ENCODE measurements around the gene TMEM270. TPM values are rescaled to one million over a fixed set of nuclear protein-coding genes. Genes with fewer than 3 reads are reported as not detected.
A peak's percentile ranks its signal among the peaks of the same experiment; 100 is the strongest.
"Not testable (repeated sequence)": the region's sequence is repeated elsewhere in the genome, so short reads cannot be mapped to it uniquely, and the experiment has no call there.

TMEM270 gene
- polyA plus RNA-seq, 1 donor, result 0.10 TPM

DNA sequence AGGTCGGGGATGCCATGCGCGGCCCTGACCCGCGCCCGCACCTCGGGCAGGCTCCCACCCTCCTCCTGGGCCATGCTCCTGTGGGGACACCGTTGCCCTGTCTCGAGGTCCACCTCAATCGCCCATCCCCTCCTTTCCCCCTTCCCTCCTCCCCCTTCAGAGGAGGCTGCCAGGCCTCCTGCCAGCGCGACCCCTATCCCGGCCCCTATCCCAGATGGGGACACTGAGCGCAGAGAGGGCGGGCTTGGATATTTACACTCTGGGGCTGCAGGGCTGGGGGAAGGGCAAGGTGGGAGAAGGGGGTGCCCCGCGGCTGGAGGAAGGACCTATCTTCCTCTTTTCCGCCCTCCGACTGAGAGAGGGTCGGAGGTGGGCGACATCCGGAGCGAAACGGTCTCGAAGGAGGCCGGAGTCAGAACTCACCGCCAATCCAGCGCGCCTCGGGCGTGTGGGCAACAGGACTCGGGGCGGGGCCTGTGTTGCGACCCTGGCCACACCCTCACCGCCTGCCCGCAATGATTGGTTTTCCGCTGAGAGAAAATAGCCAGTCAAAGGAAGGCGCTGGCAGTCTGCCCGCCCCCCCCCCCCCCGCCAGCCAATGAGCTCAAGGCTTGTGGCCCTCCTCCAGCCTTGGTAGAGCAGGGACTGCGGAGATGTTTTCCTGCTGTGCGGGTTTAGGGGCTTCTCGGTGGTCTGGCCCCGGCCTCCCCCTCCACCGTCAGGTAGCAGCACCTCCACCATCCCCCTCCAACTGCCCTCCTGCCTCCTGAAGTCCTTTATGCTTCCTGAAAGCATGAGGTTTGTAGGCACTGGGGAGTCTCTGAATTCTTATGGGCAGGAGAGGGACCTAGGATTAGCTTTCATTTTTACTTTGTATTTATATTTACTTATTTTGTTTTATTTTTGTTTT, 18.6 kb upstream of the TMEM270 start, which contains the start of gene METTL27:
TSS of gene METTL27 (minus strand) at position 450 of the 910 bp plus-strand sequence. CDS start at position 74, 376 bp downstream.
- no peaks in the 10 kb centered on the region for H3K36me3 ChIP-seq (ENCODE audit: control insufficient read depth, insufficient read depth, low read length)
- H3K4me3 ChIP-seq (ENCODE audit: low read length), result peak within 1 kb of the TSS; percentile 80
- H3K27me3 ChIP-seq (ENCODE audit: control insufficient read depth, insufficient read depth, low read length), result no peaks in the 10 kb centered on the region
- H3K27ac ChIP-seq (ENCODE audit: low read length), result peak within 1 kb of the TSS; percentile 69
- H3K9me3 ChIP-seq (ENCODE audit: control insufficient read depth, low read depth, low read length), result no peaks in the 10 kb centered on the region
- no CpG with 5 or more reads among the region's 45 CpGs for WGBS (ENCODE audit: insufficient coverage, low lambda C conversion rate)
- peak; percentile 92 to 94 for DNase-seq
- peaks cover 10% of the 10 kb centered on the region for H3K4me1 ChIP-seq (ENCODE audit: control insufficient read depth, insufficient read depth, low read length)

DNA sequence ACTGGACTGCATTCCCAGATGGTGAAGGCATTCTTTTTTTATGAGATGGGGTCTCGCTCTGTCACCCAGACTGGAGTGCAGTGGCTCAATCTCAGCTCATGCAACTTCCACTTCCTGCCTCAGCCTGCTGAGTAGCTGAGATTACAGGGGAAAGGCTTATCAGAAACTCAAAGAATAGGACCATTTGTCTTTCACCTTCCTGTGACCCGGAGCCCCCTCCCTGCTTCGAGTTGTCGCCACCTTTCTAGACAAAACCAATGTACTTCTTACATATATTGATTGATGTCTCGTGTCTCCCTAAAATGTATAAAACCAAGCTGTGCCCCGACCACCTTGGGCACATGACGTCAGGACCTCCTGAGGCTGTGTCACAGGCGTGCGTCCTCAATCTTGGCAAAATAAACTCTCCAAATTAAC, 16.8 kb upstream of the TMEM270 start:
- 0% methylated on average over 1 of the region's 9 CpGs for WGBS (ENCODE audit: insufficient coverage, low lambda C conversion rate)

DNA sequence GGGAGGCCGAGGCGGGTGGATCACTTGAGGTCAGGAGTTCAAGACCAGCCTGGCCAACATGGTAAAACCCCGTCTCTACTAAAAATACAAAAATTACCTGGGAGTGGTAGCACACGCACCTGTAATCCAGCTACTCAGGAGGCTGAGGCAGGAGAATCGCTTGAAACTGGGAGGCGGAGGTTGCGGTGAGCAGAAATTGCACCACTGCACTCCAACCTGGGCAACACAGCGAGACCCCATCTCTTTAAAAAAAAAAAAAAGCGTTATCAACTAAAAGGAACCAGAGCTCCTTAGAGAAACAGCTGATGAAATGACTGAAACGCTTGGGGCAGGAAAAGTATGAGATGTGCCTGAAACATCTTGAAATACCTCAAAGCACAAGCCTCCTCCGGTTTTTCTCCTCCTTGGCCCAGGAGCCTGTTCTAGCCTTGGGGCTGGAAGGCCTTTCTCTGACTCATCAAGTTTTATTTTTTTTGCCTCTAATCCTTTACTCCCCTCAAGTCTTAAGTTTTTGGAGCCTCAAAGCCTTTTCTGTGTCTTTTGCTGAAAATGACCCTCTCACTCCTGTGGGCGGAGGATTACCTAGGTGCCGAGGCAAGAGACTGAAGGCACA, 16.0 kb upstream of the TMEM270 start:
- H3K4me3 ChIP-seq (ENCODE audit: low read length), result no peak overlapping the region
- no peaks in the 10 kb centered on the region for H3K9me3 ChIP-seq (ENCODE audit: control insufficient read depth, low read depth, low read length)
- no peak for DNase-seq
- 88% methylated on average over 5 of the region's 13 CpGs for WGBS (ENCODE audit: insufficient coverage, low lambda C conversion rate)
- peaks cover 21% of the 10 kb centered on the region for H3K4me1 ChIP-seq (ENCODE audit: control insufficient read depth, insufficient read depth, low read length)
- no peak overlapping the region for H3K27ac ChIP-seq (ENCODE audit: low read length)
- no peaks in the 10 kb centered on the region for H3K27me3 ChIP-seq (ENCODE audit: control insufficient read depth, insufficient read depth, low read length)
- H3K36me3 ChIP-seq (ENCODE audit: control insufficient read depth, insufficient read depth, low read length), result no peaks in the 10 kb centered on the region

More for the DNA sequence above, 16.8 kb upstream of the TMEM270 start:
- Histone ChIP-seq H3K9me3 (ENCODE audit: control insufficient read depth, low read depth, low read length) (no peaks in the 10 kb centered on the region), H3K4me1 (ENCODE audit: control insufficient read depth, insufficient read depth, low read length) (peaks cover 13% of the 10 kb centered on the region), H3K27me3 (ENCODE audit: control insufficient read depth, insufficient read depth, low read length) (no peaks in the 10 kb centered on the region), H3K4me3 (ENCODE audit: low read length) (no peak overlapping the region), H3K27ac (ENCODE audit: low read length) (no peak overlapping the region), H3K36me3 (ENCODE audit: control insufficient read depth, insufficient read depth, low read length) (no peaks in the 10 kb centered on the region)
- no peak for DNase-seq

DNA sequence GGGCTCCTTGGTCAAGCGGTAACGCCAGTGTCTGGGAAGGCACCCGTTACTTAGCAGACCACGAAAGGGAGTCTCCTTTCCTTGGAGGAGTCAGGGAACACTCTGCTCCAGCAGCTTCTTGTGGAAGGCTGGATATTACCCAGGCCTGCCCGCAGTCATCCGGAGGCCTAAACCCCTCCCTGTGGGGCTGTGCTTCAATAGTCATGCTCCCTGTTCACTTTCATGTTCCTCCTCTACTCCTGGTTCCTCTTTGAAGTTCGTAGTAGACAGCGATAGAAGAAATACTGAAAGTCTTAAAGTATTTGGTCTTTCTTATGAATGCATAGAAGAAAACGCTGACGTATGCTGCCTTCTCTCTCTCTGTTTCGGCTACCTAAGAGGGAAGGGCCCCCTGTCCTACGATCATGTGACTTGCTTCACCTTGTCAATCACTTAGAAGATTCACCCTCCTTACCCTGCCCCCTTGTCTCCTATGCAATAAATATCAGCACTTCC, 15.2 kb upstream of the TMEM270 start:
- not testable (repeated sequence) for H3K27me3 ChIP-seq (ENCODE audit: control insufficient read depth, insufficient read depth, low read length); H3K9me3 ChIP-seq (ENCODE audit: control insufficient read depth, low read depth, low read length); H3K27ac ChIP-seq (ENCODE audit: low read length); H3K4me3 ChIP-seq (ENCODE audit: low read length); H3K36me3 ChIP-seq (ENCODE audit: control insufficient read depth, insufficient read depth, low read length); DNase-seq
- no CpG with 5 or more reads among the region's 12 CpGs for WGBS (ENCODE audit: insufficient coverage, low lambda C conversion rate)
- peaks cover 27% of the 10 kb centered on the region for H3K4me1 ChIP-seq (ENCODE audit: control insufficient read depth, insufficient read depth, low read length)

DNA sequence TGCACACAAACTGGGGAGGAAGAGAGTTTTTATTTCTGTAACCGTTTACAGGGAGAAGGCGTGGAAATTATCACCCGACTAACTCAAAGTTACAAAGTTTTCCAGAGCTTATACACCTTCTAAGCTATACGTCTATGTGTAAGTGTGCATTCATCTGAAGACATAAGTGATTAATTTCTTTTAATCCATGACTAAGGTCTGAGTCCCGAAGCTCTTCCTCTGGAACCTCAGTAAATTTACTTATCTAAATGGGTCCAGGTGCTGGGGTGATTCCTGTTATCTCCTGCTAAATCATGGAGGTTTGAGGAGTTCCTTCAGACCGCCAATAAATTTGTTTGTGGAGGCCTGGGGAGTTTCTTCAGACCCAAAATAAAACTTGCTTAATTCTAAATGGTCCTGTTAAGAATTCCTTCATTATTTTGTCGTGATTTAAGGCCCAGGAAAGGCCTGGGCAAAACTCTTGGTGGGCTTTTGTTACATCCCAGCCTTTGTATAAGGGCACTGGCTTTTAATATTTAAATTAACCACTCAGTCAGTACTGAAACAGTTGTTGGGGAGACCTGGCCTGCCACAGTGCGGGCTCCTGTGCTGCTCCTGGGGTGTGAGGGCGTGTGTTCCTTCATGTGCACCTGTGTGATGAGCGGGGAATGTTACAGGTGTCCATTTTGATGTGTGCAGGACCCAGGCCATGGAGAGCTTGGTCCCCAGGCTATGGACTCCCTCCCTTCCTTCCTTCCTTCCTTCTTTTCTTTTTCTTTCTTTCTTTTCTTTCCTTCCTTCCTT, 12.8 kb upstream of the TMEM270 start:
- no peak overlapping the region for H3K4me3 ChIP-seq (ENCODE audit: low read length)
- no peak overlapping the region for H3K27ac ChIP-seq (ENCODE audit: low read length)
- WGBS (ENCODE audit: insufficient coverage, low lambda C conversion rate), result no CpG with 5 or more reads among the region's 10 CpGs
- H3K36me3 ChIP-seq (ENCODE audit: control insufficient read depth, insufficient read depth, low read length), result no peaks in the 10 kb centered on the region
- H3K9me3 ChIP-seq (ENCODE audit: control insufficient read depth, low read depth, low read length), result no peaks in the 10 kb centered on the region
- DNase-seq, result no peak
- peaks cover 33% of the 10 kb centered on the region for H3K4me1 ChIP-seq (ENCODE audit: control insufficient read depth, insufficient read depth, low read length)
- H3K27me3 ChIP-seq (ENCODE audit: control insufficient read depth, insufficient read depth, low read length), result no peaks in the 10 kb centered on the region

DNA sequence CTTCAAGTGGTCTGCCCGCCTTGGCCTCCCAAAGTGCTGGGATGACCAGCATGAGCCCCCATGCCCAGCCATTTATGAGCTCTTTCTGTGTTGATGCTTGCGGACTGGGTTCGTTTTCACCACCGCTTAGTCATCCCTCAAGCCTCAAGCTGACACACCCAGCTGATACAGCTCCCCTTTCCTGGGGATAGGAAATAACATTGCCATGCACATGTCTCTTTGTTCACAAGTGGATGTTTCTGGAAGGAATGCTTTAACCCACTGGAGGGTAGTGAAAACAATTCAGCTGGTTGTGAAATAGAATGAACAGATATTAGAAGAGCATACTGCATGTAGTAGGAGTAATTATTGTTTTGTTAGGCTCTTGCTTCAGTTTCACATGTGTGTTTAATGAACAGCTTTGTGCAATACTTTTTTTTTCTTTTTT, 10.2 kb upstream of the TMEM270 start:
- H3K9me3 ChIP-seq (ENCODE audit: control insufficient read depth, low read depth, low read length), result no peaks in the 10 kb centered on the region
- H3K27ac ChIP-seq (ENCODE audit: low read length), result peak overlapping the region; percentile 86
- H3K27me3 ChIP-seq (ENCODE audit: control insufficient read depth, insufficient read depth, low read length), result no peaks in the 10 kb centered on the region
- no CpG with 5 or more reads among the region's 4 CpGs for WGBS (ENCODE audit: insufficient coverage, low lambda C conversion rate)
- H3K4me3 ChIP-seq (ENCODE audit: low read length), result no peak overlapping the region
- peaks cover 33% of the 10 kb centered on the region for H3K4me1 ChIP-seq (ENCODE audit: control insufficient read depth, insufficient read depth, low read length)
- peak; percentile 80 to 89 for DNase-seq
- H3K36me3 ChIP-seq (ENCODE audit: control insufficient read depth, insufficient read depth, low read length), result no peaks in the 10 kb centered on the region

DNA sequence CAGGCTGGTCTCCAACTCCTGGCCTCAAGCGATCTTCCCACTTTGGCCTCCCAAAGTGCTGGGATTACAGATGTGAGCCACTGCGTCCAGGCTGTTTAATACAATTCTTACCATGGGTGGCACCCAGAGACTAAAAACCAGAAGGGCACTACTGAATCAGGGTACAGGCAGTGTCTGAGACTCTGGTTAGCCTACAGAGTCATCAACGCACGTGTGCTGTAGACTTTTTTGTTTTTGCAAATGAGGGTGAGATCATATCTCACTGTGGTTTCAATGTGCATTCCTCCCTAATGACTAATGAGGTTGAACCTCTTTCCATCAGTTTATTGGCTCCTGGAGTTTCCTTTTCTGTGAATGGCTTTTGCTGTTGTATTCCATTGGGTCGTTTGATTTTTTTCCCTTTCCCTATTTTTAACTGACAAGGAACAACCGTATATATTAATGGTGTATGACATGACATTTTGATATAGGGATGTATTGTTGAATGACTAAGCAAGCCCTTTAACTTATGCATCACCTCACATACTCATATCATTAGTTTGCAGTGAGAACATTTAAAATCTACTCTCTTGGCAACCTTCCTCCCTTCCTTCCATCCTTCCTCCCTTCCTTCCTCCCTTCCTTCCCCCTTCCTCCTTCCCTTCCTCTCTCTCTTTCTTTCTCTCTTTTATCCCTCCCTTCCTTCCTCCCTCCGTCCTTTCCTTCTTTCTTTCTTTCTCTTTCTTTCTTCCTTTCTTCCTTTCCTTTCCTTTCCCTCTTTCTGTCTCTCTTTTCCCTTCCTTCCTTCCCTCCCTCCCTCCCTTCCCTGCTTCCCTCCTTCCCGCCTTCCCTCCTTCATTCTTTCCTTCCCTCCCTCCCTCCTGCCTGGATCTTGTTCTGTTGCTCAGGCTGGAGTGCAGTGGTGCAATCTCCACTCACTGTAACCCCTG, 9.3 kb upstream of the TMEM270 start:
- H3K27ac ChIP-seq (ENCODE audit: low read length), result peak overlapping the region; percentile 86
- peaks cover 33% of the 10 kb centered on the region for H3K4me1 ChIP-seq (ENCODE audit: control insufficient read depth, insufficient read depth, low read length)
- no peaks in the 10 kb centered on the region for H3K36me3 ChIP-seq (ENCODE audit: control insufficient read depth, insufficient read depth, low read length)
- WGBS (ENCODE audit: insufficient coverage, low lambda C conversion rate), result 100% methylated on average over 1 of the region's 8 CpGs
- H3K9me3 ChIP-seq (ENCODE audit: control insufficient read depth, low read depth, low read length), result no peaks in the 10 kb centered on the region
- H3K27me3 ChIP-seq (ENCODE audit: control insufficient read depth, insufficient read depth, low read length), result no peaks in the 10 kb centered on the region
- no peak overlapping the region for H3K4me3 ChIP-seq (ENCODE audit: low read length)
- peak; percentile 82 to 90 for DNase-seq

DNA sequence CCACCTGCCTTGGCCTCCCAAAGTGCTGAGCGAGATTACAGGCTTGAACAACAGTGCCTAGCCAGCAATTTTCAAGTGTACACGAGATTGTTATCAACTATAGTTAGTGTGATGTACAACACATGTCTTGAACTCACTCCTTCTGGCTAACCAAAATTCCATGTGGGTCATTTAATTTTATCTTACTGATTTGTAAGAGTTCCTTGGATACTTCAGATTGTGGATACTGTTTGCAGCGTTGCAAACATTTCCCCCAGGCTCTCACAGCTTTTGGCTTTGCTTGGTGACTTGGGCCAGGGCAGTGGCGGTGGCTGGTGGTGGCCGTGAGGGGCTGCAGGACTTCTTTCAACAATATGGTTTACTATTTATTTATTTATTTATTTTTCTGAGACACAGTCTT, 8.5 kb upstream of the TMEM270 start:
- no peaks in the 10 kb centered on the region for H3K27me3 ChIP-seq (ENCODE audit: control insufficient read depth, insufficient read depth, low read length)
- WGBS (ENCODE audit: insufficient coverage, low lambda C conversion rate), result no CpG with 5 or more reads among the region's 5 CpGs
- DNase-seq, result no peak
- H3K36me3 ChIP-seq (ENCODE audit: control insufficient read depth, insufficient read depth, low read length), result no peaks in the 10 kb centered on the region
- no peak overlapping the region for H3K4me3 ChIP-seq (ENCODE audit: low read length)
- no peaks in the 10 kb centered on the region for H3K9me3 ChIP-seq (ENCODE audit: control insufficient read depth, low read depth, low read length)
- H3K27ac ChIP-seq (ENCODE audit: low read length), result peak overlapping the region; percentile 86
- H3K4me1 ChIP-seq (ENCODE audit: control insufficient read depth, insufficient read depth, low read length), result peaks cover 33% of the 10 kb centered on the region

DNA sequence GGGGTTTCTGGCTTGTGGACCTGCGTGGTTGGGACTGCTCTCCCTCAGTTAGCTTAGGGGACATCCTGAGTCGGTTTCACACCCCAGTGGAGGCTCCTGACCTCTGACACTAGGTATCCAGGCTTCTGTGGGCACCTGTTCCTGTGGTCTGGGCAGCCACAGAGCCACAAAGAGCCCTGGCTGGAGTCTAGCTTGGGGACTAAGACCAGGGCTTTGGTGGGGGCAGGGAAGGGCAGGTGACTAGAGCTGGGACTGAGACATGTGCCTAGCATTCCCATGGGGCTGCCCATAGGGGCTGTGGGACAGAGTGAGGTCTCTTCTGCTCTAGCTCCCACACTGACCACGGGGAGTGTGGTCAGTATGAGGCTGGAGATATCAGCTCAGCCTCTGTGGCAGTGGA, 4.0 kb upstream of the TMEM270 start:
- no peak for DNase-seq
- WGBS (ENCODE audit: insufficient coverage, low lambda C conversion rate), result no CpG with 5 or more reads among the region's 3 CpGs
- no peak overlapping the region for H3K4me3 ChIP-seq (ENCODE audit: low read length)
- H3K36me3 ChIP-seq (ENCODE audit: control insufficient read depth, insufficient read depth, low read length), result no peaks in the 10 kb centered on the region
- H3K4me1 ChIP-seq (ENCODE audit: control insufficient read depth, insufficient read depth, low read length), result peaks cover 8% of the 10 kb centered on the region
- no peak overlapping the region for H3K27ac ChIP-seq (ENCODE audit: low read length)
- H3K27me3 ChIP-seq (ENCODE audit: control insufficient read depth, insufficient read depth, low read length), result no peaks in the 10 kb centered on the region
- peaks cover 9% of the 10 kb centered on the region for H3K9me3 ChIP-seq (ENCODE audit: control insufficient read depth, low read depth, low read length)

All from large intestine (tissue), 3 donors.